BLaER1 (cell line): ENCODE results near the gene MRPL12.

Source experiments
- H3K27ac ChIP-seq: shearing (Covaris generic); formaldehyde crosslinking; 2 replicates; pipeline ENCODE4 v1.8.1; 2022
- H3K27me3 ChIP-seq: shearing (Covaris generic); formaldehyde crosslinking; 2 replicates; pipeline ENCODE4 v1.8.1; 2022
- H3K36me3 ChIP-seq: shearing (Covaris generic); formaldehyde crosslinking; 2 replicates; pipeline ENCODE4 v1.8.1; 2022
- H3K4me1 ChIP-seq: shearing (Covaris generic); formaldehyde crosslinking; 2 replicates; pipeline ENCODE4 v1.8.1; 2022
- H3K4me2 ChIP-seq: shearing (Covaris generic); formaldehyde crosslinking; 2 replicates; pipeline ENCODE4 v1.8.1; 2022
- H3K4me3 ChIP-seq: shearing (Covaris generic); formaldehyde crosslinking; 2 replicates; pipeline ENCODE4 v1.8.1; 2022
- H3K9ac ChIP-seq: shearing (Covaris generic); formaldehyde crosslinking; 2 replicates; pipeline ENCODE4 v1.8.1; 2022
- H3K9me3 ChIP-seq: shearing (Covaris generic); formaldehyde crosslinking; 2 replicates; pipeline ENCODE4 v1.8.1; 2022
- H4K20me1 ChIP-seq: shearing (Covaris generic); formaldehyde crosslinking; 2 replicates; pipeline ENCODE4 v1.8.1; 2022
- Cebpa-rat ChIP-seq: shearing (Covaris generic); IDR thresholded peaks from 2 replicates; pipeline ENCODE4 v1.8.1; 2022

MRPL12 gene

GRCh38 chr17:81690066-81690465 is 13.1 kb upstream of the MRPL12 start:
- Histone ChIP-seq H3K36me3 (peaks cover 99% of the 10 kb centered on the region), H3K27ac (no peak overlapping the region), H3K27me3 (no peaks in the 10 kb centered on the region), H3K4me1 (peaks cover 8% of the 10 kb centered on the region), H4K20me1 (peaks cover 99% of the 10 kb centered on the region), H3K4me2 (no peak overlapping the region), H3K9ac (0 out of 2 replicates have a peak overlapping the region, but pooled peaks have one; percentile 15), H3K9me3 (no peaks in the 10 kb centered on the region), H3K4me3 (no peak overlapping the region)
- TF ChIP-seq Cebpa-rat = no peak

- no peak for TF ChIP-seq Cebpa-rat
These were observed 12.6 kb upstream of the MRPL12 start for GRCh38 chr17:81690549-81690948.

GRCh38 chr17:81691196-81691595 is 12.0 kb upstream of the MRPL12 start:
- peaks cover 100% of the 10 kb centered on the region for H3K36me3 ChIP-seq
- no peaks in the 10 kb centered on the region for H3K9me3 ChIP-seq
- H3K4me2 ChIP-seq = no peak overlapping the region
- no peak for TF ChIP-seq Cebpa-rat
- H3K4me1 ChIP-seq = no peaks in the 10 kb centered on the region
- H3K9ac ChIP-seq = no peak overlapping the region
- H3K4me3 ChIP-seq = no peak overlapping the region
- H3K27me3 ChIP-seq = no peaks in the 10 kb centered on the region
- no peak overlapping the region for H3K27ac ChIP-seq
- peaks cover 99% of the 10 kb centered on the region for H4K20me1 ChIP-seq

More at GRCh38 chr17:81690549-81690948, 12.6 kb upstream of the MRPL12 start:
- peaks cover 100% of the 10 kb centered on the region for H3K36me3 ChIP-seq
- no peak overlapping the region for H3K27ac ChIP-seq
- H3K27me3 ChIP-seq = no peaks in the 10 kb centered on the region
- no peak overlapping the region for H3K4me2 ChIP-seq
- H3K4me3 ChIP-seq = no peak overlapping the region
- H3K9me3 ChIP-seq = no peaks in the 10 kb centered on the region
- H4K20me1 ChIP-seq = peaks cover 99% of the 10 kb centered on the region
- peaks cover 3% of the 10 kb centered on the region for H3K4me1 ChIP-seq
- H3K9ac ChIP-seq = 0 out of 2 replicates have a peak overlapping the region, but pooled peaks have one; percentile 15

- Histone ChIP-seq H4K20me1 (peaks cover 99% of the 10 kb centered on the region), H3K4me1 (no peaks in the 10 kb centered on the region), H3K9me3 (no peaks in the 10 kb centered on the region)
These were observed 11.6 kb upstream of the MRPL12 start for GRCh38 chr17:81691608-81692007.

GRCh38 chr17:81693509-81694210 is 9.5 kb upstream of the MRPL12 start:
- no peak for TF ChIP-seq Cebpa-rat
- peaks cover 100% of the 10 kb centered on the region for H3K36me3 ChIP-seq
- no peak overlapping the region for H3K4me2 ChIP-seq
- H3K4me1 ChIP-seq = no peaks in the 10 kb centered on the region
- H4K20me1 ChIP-seq = peaks cover 98% of the 10 kb centered on the region
- no peak overlapping the region for H3K27ac ChIP-seq
- no peak overlapping the region for H3K4me3 ChIP-seq
- H3K9me3 ChIP-seq = no peaks in the 10 kb centered on the region
- no peaks in the 10 kb centered on the region for H3K27me3 ChIP-seq
- no peak overlapping the region for H3K9ac ChIP-seq

More at GRCh38 chr17:81691608-81692007, 11.6 kb upstream of the MRPL12 start:
- H3K9ac ChIP-seq = no peak overlapping the region
- H3K4me3 ChIP-seq = no peak overlapping the region
- no peaks in the 10 kb centered on the region for H3K27me3 ChIP-seq
- H3K4me2 ChIP-seq = no peak overlapping the region
- no peak overlapping the region for H3K27ac ChIP-seq
- H3K36me3 ChIP-seq = peaks cover 100% of the 10 kb centered on the region
- TF ChIP-seq Cebpa-rat = no peak

GRCh38 chr17:81694810-81695209 is 8.4 kb upstream of the MRPL12 start:
- Histone ChIP-seq H4K20me1 (peaks cover 98% of the 10 kb centered on the region), H3K4me2 (no peak overlapping the region), H3K4me1 (no peaks in the 10 kb centered on the region), H3K9me3 (no peaks in the 10 kb centered on the region), H3K27ac (no peak overlapping the region), H3K27me3 (no peaks in the 10 kb centered on the region), H3K4me3 (no peak overlapping the region), H3K36me3 (peaks cover 100% of the 10 kb centered on the region), H3K9ac (no peak overlapping the region)
- TF ChIP-seq Cebpa-rat = no peak

- Histone ChIP-seq H3K4me2 (no peak overlapping the region), H4K20me1 (peaks cover 98% of the 10 kb centered on the region), H3K9me3 (no peaks in the 10 kb centered on the region), H3K36me3 (peaks cover 100% of the 10 kb centered on the region), H3K9ac (no peak overlapping the region), H3K4me1 (0 out of 2 replicates have a peak, but pooled peaks cover under 1% of the 10 kb centered on the region), H3K4me3 (no peak overlapping the region), H3K27ac (no peak overlapping the region), H3K27me3 (no peaks in the 10 kb centered on the region)
- no peak for TF ChIP-seq Cebpa-rat
These were observed 8.0 kb upstream of the MRPL12 start for GRCh38 chr17:81695211-81695610.

GRCh38 chr17:81695801-81696200 is 7.4 kb upstream of the MRPL12 start:
- H3K36me3 ChIP-seq = peaks cover 100% of the 10 kb centered on the region
- peaks cover 98% of the 10 kb centered on the region for H4K20me1 ChIP-seq
- H3K4me3 ChIP-seq = no peak overlapping the region
- no peak for TF ChIP-seq Cebpa-rat
- H3K9me3 ChIP-seq = no peaks in the 10 kb centered on the region
- H3K27ac ChIP-seq = no peak overlapping the region
- H3K4me1 ChIP-seq = peaks cover 6% of the 10 kb centered on the region
- H3K4me2 ChIP-seq = no peak overlapping the region
- H3K9ac ChIP-seq = no peak overlapping the region
- H3K27me3 ChIP-seq = no peaks in the 10 kb centered on the region

GRCh38 chr17:81696218-81696941 is 6.8 kb upstream of the MRPL12 start:
- H3K4me1 ChIP-seq = peaks cover 12% of the 10 kb centered on the region
- no peak overlapping the region for H3K27ac ChIP-seq
- H3K4me3 ChIP-seq = no peak overlapping the region
- H4K20me1 ChIP-seq = peaks cover 98% of the 10 kb centered on the region
- H3K9me3 ChIP-seq = no peaks in the 10 kb centered on the region
- H3K4me2 ChIP-seq = no peak overlapping the region
- H3K27me3 ChIP-seq = no peaks in the 10 kb centered on the region
- TF ChIP-seq Cebpa-rat = no peak
- peaks cover 100% of the 10 kb centered on the region for H3K36me3 ChIP-seq
- H3K9ac ChIP-seq = no peak overlapping the region
